K562 (cell line): Measurements from ENCODE around the gene PLAGL1. TPM values are rescaled to one million over a fixed set of nuclear protein-coding genes. Genes with fewer than 3 reads are reported as not detected.

Experiments used
- ATAC-seq: fragments of 200-7000 bp; cut with Tn5 transposase; 3 replicates; pipeline ENCODE4 v1.9.1; 2020; ENCODE audit warnings: moderate library complexity
- BruUV-seq: library from RNA; stranded (reverse); fragments of 400-500 nt; replicated peaks from 2 replicates; lab custom pipeline; 2021; lab: Mats Ljungman, UMichigan
- CTCF ChIA-PET: fragments of 300-600 bp; formaldehyde crosslinking; extraction: SDS; loops from one replicate; lab custom pipeline; 2021; ENCODE audit warnings: low intra/inter-chr PET ratio; lab: Yijun Ruan, JAX
- POLR2A ChIA-PET: fragments of 300-600, 350-650 bp; sonication (Branson Sonifier 250); formaldehyde crosslinking; extraction: SDS; loops from one replicate; lab custom pipeline; 2021; ENCODE audit warnings: antibody characterized with exemption, inconsistent platforms; lab: Yijun Ruan, JAX
- DNase-seq, 4 experiments: peaks; one replicate each; pipeline versions ENCODE4 v3.0.0 to v3.0.0-alpha.2; 2011 to 2018; ENCODE audit warnings: low spot score in 3 of 4, mixed read lengths in 3 of 4; ENCODE audit errors: extremely low read depth in 1 of 4
- FAIRE-seq: peaks from 2 replicates; lab custom pipeline; 2011; peaks lifted over from hg19 to GRCh38; lab: Jason Lieb, UNC
- H2AFZ ChIP-seq: 2 replicates; pipeline ENCODE4 v1.6.0; 2011; ENCODE audit warnings: low read depth, low read length, control low read depth, inconsistent platforms
- H3K27ac ChIP-seq: fragments of 200-600 bp; 3 replicates; pipeline ENCODE4 v1.8.0; 2011; ENCODE audit warnings: low read depth, mild to moderate bottlenecking, control low read depth, inconsistent platforms, low read length, moderate library complexity, mixed read lengths; ENCODE audit errors: extremely low read depth
- H3K27me3 ChIP-seq, 2 experiments: fragments of 300-600 bp in 1 of 2; 2 replicates in 1 of 2; 3 replicates in 1 of 2; pipeline versions ENCODE4 v1.6.0 to v1.8.0; 2011; ENCODE audit warnings: inconsistent platforms in 2 of 2, low read length in 2 of 2, mild to moderate bottlenecking in 1 of 2, mixed read lengths in 1 of 2, moderate library complexity in 1 of 2; ENCODE audit not compliant: control insufficient read depth in 2 of 2, insufficient read depth in 2 of 2
- H3K36me3 ChIP-seq: fragments of 300-600 bp; 3 replicates; pipeline ENCODE4 v1.8.0; 2011; ENCODE audit warnings: mild to moderate bottlenecking, low read length, inconsistent platforms; ENCODE audit not compliant: control insufficient read depth, insufficient read depth
- H3K4me1 ChIP-seq, 2 experiments: fragments of 200-600 bp in 1 of 2; replicated peaks in 1 of 2; 2 replicates in 1 of 2; 3 replicates in 1 of 2; pipeline versions ENCODE4 v1.5.1 to v1.8.0; 2011; ENCODE audit warnings: inconsistent platforms in 2 of 2, low read length in 2 of 2, mild to moderate bottlenecking in 1 of 2, mixed read lengths in 1 of 2, moderate library complexity in 1 of 2; ENCODE audit not compliant: control insufficient read depth in 2 of 2, insufficient read depth in 2 of 2
- H3K4me2 ChIP-seq: 2 replicates; pipeline ENCODE4 v1.6.1; 2011; ENCODE audit warnings: low read length, control low read depth, inconsistent platforms, mixed read lengths; ENCODE audit not compliant: insufficient read depth
- H3K4me3 ChIP-seq: fragments of 200-600 bp; sonication (generic), shearing (Covaris generic); 2 replicates; pipeline ENCODE4 v1.5.1; 2016; ENCODE audit warnings: control low read depth, inconsistent platforms
- H3K79me2 ChIP-seq: fragments of 200-600 bp; 3 replicates; pipeline ENCODE4 v1.8.0; 2011; ENCODE audit warnings: low read length, inconsistent platforms; ENCODE audit not compliant: control insufficient read depth, insufficient read depth
- H3K9ac ChIP-seq, 2 experiments: 2 replicates each; pipeline versions ENCODE4 v1.6.0 to v1.6.1; 2011; ENCODE audit warnings: low read depth in 2 of 2, low read length in 2 of 2, control low read depth in 1 of 2, inconsistent platforms in 1 of 2, mild to moderate bottlenecking in 1 of 2, mixed read lengths in 1 of 2; ENCODE audit not compliant: insufficient read depth in 1 of 2
- H3K9me1 ChIP-seq: one replicate; pipeline ENCODE4 v1.6.0; 2011; ENCODE audit warnings: inconsistent platforms, mild to moderate bottlenecking, low read length, moderate library complexity; ENCODE audit not compliant: control insufficient read depth, insufficient read depth
- H3K9me3 ChIP-seq: replicated peaks from 2 replicates; pipeline ENCODE4 v1.5.1; 2011; ENCODE audit warnings: low read depth, low read length, inconsistent platforms; ENCODE audit not compliant: control insufficient read depth, insufficient read depth
- H4K20me1 ChIP-seq: replicated peaks from 2 replicates; pipeline ENCODE4 v1.6.1; 2011; ENCODE audit warnings: low read length, inconsistent platforms, mixed read lengths; ENCODE audit not compliant: control insufficient read depth, insufficient read depth
- ARID2 ChIP-seq: fragments of 450-650 bp; IDR thresholded peaks from 2 replicates; pipeline ENCODE4 v1.6.1; 2017; ENCODE audit warnings: antibody characterized with exemption, mild to moderate bottlenecking
- CTBP1 ChIP-seq: fragments of 450-650 bp; IDR thresholded peaks from 2 replicates; pipeline ENCODE4 v1.6.1; 2016; ENCODE audit warnings: borderline replicate concordance
- CTCF ChIP-seq, 3 experiments: IDR thresholded peaks in 2 of 3; conservative IDR thresholded peaks in 1 of 3; 2 replicates each; pipeline ENCODE4 v1.5.1; 2011 to 2012; ENCODE audit warnings: low read length in 3 of 3, mild to moderate bottlenecking in 3 of 3, control low read depth in 2 of 3, improper control_type of control experiment in 1 of 3, inconsistent platforms in 1 of 3, low read depth in 1 of 3, mixed read lengths in 1 of 3, moderate library complexity in 1 of 3; ENCODE audit not compliant: insufficient read depth in 2 of 3
- GATAD2B ChIP-seq: fragments of 450-650 bp; IDR thresholded peaks from 2 replicates; pipeline ENCODE4 v1.6.1; 2017; ENCODE audit warnings: mild to moderate bottlenecking, borderline replicate concordance
- RBM25 ChIP-seq: fragments of 200-400 bp; formaldehyde crosslinking; IDR thresholded peaks from 2 replicates; pipeline ENCODE4 v1.6.1; 2018; ENCODE audit warnings: low read length, low read depth, moderate library complexity; ENCODE audit not compliant: severe bottlenecking
- STAG1 ChIP-seq: sonication (generic); formaldehyde crosslinking; IDR thresholded peaks from 2 replicates; pipeline ENCODE4 v1.5.0; 2020; ENCODE audit warnings: missing genetic modification reagents, borderline replicate concordance
- TEAD4 ChIP-seq, 2 experiments: sonication (generic) in 1 of 2; formaldehyde crosslinking in 1 of 2; IDR thresholded peaks; 2 replicates each; pipeline versions ENCODE4 v1.6.1 to v1.8.0; 2012 to 2022; ENCODE audit warnings: borderline replicate concordance in 1 of 2, inconsistent platforms in 1 of 2, low read length in 1 of 2, mild to moderate bottlenecking in 1 of 2, missing genetic modification reagents in 1 of 2
- THRAP3 ChIP-seq: fragments of 450-650 bp; IDR thresholded peaks from 2 replicates; pipeline ENCODE4 v1.6.1; 2016; ENCODE audit warnings: mild to moderate bottlenecking, inconsistent platforms, borderline replicate concordance
- XRCC5 ChIP-seq: fragments of 200-400 bp; formaldehyde crosslinking; IDR thresholded peaks from 2 replicates; pipeline ENCODE4 v1.6.1; 2017; ENCODE audit warnings: low read depth, mild to moderate bottlenecking, low read length
- ZNF3 ChIP-seq: fragments of 250-450 bp; sonication (Bioruptor Pico); IDR thresholded peaks from 2 replicates; pipeline ENCODE4 v1.5.0; 2021; ENCODE audit warnings: mild to moderate bottlenecking, moderate library complexity
- ZNF431 ChIP-seq: sonication (generic); formaldehyde crosslinking; IDR thresholded peaks from 2 replicates; pipeline ENCODE4 v1.8.0; 2022; ENCODE audit warnings: mild to moderate bottlenecking, missing genetic modification reagents
- ZNF436 ChIP-seq: fragments of 250-450, 450-650 bp; sonication (Bioruptor Pico); formaldehyde crosslinking; IDR thresholded peaks from 2 replicates; pipeline ENCODE4 v1.7.0; 2020; ENCODE audit warnings: mild to moderate bottlenecking
- ZNF592 ChIP-seq: fragments of 450-650 bp; IDR thresholded peaks from 2 replicates; pipeline ENCODE4 v1.6.1; 2017; ENCODE audit warnings: antibody characterized with exemption, mild to moderate bottlenecking
- WGBS: fragments of 100-300 bp; shearing (Covaris generic); methylation state at CpG from one replicate; pipeline ENCODE4 v1.1.6; 2016; ENCODE audit warnings: low coverage, mixed read lengths; ENCODE audit not compliant: insufficient coverage; ENCODE audit errors: missing lambda C conversion rate; 5-methylcytosine and 5-hydroxymethylcytosine counted together
- in situ Hi-C: fragments of 300-500 bp; cut with MboI; formaldehyde crosslinking; loops from 4 replicates; pipeline ENCODE4 v1.15.0; 2018; ENCODE audit warnings: inconsistent platforms, mixed read lengths
- intact Hi-C: fragments of 100-400 bp; cut with micrococcal nuclease; formaldehyde crosslinking; loops from 2 replicates; pipeline ENCODE4 v1.14.2; 2022
- polyA plus RNA-seq, 8 experiments: library from polyadenylated mRNA; depleted of rRNA in 4 of 8; stranded (reverse) in 5 of 8; unstranded in 3 of 8; fragments of >200 nt; fragmentation: Nextera tagmentation in 2 of 8; fragmentation: Illumina TruSeq in 1 of 8; extraction: Ambion mirVana in 2 of 8; extraction: Trizol in 1 of 8; gene quantifications; 2 replicates each; pipeline versions ENCODE4 v1.2.1 to v1.2.3, GENCODE V29; 2011 to 2014; ENCODE audit warnings: inconsistent platforms in 1 of 8, missing spikeins in 1 of 8
- total RNA-seq, 7 experiments: library from RNA; depleted of rRNA in 6 of 7; stranded (reverse); fragments of >200 nt in 6 of 7; fragmentation: Illumina TruSeq in 2 of 7; extraction: Trizol in 2 of 7; gene quantifications; 2 replicates each; pipeline versions ENCODE4 v1.2.1 to v1.2.3, GENCODE V29; 2011 to 2021; ENCODE audit warnings: low replicate concordance in 1 of 7

The PLAGL1 gene
- total and polyA plus RNA-seq, 9 of the 15 experiments (the other 6 are each of a cell fraction or from before 2014, with no cell fraction given), result 4.9 to 29.6 (median 13.2) TPM

GRCh38 chr6:144013486-144013909, 5.4 kb upstream of the PLAGL1 start:
- in situ Hi-C loops, result loop anchor here (5.0 kb wide), 3 partner anchors 71 to 436 kb away; no protein-coding TSS in a partner anchor
- H2AFZ ChIP-seq, result no peak overlapping the region
- TF ChIP-seq XRCC5 (peak; percentile 79), ARID2 (peak; percentile 90; the same call in 1 of the 2 replicates), ZNF3 (no peak), ZNF592 (no peak), THRAP3 (peak; percentile 64; the same call in 1 of the 2 replicates), GATAD2B (0 out of 2 replicates have a peak, but pooled peaks have one; percentile 17), TEAD4 (IDR thresholded peaks at IDR 0.05; ENCODE audit: low read length) (0 out of 2 replicates have a peak, but pooled peaks have one; percentile 16), TEAD4 (CRISPR knock-in tag; IDR thresholded peaks at IDR 0.05; ENCODE audit: borderline replicate concordance) (no peak), CTCF (IDR thresholded peaks at IDR 0.05 in 2 of 3, conservative IDR thresholded peaks at IDR 0.05 in 1 of 3; ENCODE audit: insufficient read depth in 2 of 3, low read depth in 1 of 3, low read length in 3 of 3) (peak; percentile 93 to 97 (median 93)), ZNF431 (CRISPR knock-in tag) (no peak), RBM25 (peak; percentile 32), STAG1 (CRISPR knock-in tag) (peak; percentile 88), CTBP1 (peak; percentile 31; the same call in 1 of the 2 replicates), ZNF436 (CRISPR knock-in tag) (no peak)

More at GRCh38 chr6:144013486-144013909, 5.4 kb upstream of the PLAGL1 start:
- peak; percentile 96 for FAIRE-seq
- Histone ChIP-seq H3K4me1 (peaks cover 0 to 1% of the 10 kb centered on the region in 2 experiments; a peak in 1 of 5 replicates), H3K27ac (no peak overlapping the region), H3K36me3 (no peaks in the 10 kb centered on the region), H3K27me3 (peaks cover 0 to 2% of the 10 kb centered on the region in 2 experiments; a peak in 1 of 5 replicates), H3K9ac (no peak overlapping the region), H3K79me2 (no peaks in the 10 kb centered on the region), H3K9me3 (no peaks in the 10 kb centered on the region), H4K20me1 (no peaks in the 10 kb centered on the region), H3K4me2 (no peak overlapping the region), H3K4me3 (no peak overlapping the region), H3K9me1 (no peaks in the 10 kb centered on the region)
- no TSS peak for BruUV-seq
- 12% methylated on average over 8 of the region's 8 CpGs for WGBS
- peak; percentile 61 to 88 (median 64) for DNase-seq
- ATAC-seq, result peak; percentile 92
- CTCF ChIA-PET, result interaction anchor here (0.8 to 3.1 kb wide), 6 partner anchors 15 to 438 kb away, joined by 3 to 32 read pairs (median 4); no protein-coding TSS in a partner anchor
- POLR2A ChIA-PET, result interaction anchor here (1.2 to 1.5 kb wide), 2 partner anchors 153 to 438 kb away, joined by 3 to 4 read pairs; no protein-coding TSS in a partner anchor
- intact Hi-C loops, result loop anchor here (1.0 to 10.0 kb wide), 8 partner anchors 71 to 1539 kb away; partner anchors contain the start of genes SF3B5 and ZC2HC1B
